ENCODE measurements around the gene METTL8.

- TF ChIP-seq, protein P1, sequence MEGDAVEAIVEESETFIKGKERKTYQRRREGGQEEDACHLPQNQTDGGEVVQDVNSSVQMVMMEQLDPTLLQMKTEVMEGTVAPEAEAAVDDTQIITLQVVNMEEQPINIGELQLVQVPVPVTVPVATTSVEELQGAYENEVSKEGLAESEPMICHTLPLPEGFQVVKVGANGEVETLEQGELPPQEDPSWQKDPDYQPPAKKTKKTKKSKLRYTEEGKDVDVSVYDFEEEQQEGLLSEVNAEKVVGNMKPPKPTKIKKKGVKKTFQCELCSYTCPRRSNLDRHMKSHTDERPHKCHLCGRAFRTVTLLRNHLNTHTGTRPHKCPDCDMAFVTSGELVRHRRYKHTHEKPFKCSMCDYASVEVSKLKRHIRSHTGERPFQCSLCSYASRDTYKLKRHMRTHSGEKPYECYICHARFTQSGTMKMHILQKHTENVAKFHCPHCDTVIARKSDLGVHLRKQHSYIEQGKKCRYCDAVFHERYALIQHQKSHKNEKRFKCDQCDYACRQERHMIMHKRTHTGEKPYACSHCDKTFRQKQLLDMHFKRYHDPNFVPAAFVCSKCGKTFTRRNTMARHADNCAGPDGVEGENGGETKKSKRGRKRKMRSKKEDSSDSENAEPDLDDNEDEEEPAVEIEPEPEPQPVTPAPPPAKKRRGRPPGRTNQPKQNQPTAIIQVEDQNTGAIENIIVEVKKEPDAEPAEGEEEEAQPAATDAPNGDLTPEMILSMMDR (IDR thresholded peaks at IDR 0.05; ENCODE audit: low read length): no peak
- TF ChIP-seq EZH2 (optimal IDR thresholded peaks at IDR 0.05; ENCODE audit: low read depth, low read length) (no peak), EZH2phosphoT487 (IDR thresholded peaks at IDR 0.05; ENCODE audit: low read length) (no peak)
Observed at GRCh38 chr2:171410101-171410500, 23.7 kb downstream of the METTL8 start.

All from MM.1S (cell line).